SH-SY5Y (cell line): Measurements from ENCODE around the gene SHF.

Source experiments
- GATA2 ChIP-seq: IDR thresholded peaks from 2 replicates; pipeline ENCODE4 v1.6.1; 2011; ENCODE audit warnings: mild to moderate bottlenecking, low read depth, low read length
- GATA3 ChIP-seq: IDR thresholded peaks from 2 replicates; pipeline ENCODE4 v1.6.1; 2011; ENCODE audit warnings: low read depth, mild to moderate bottlenecking, low read length, moderate library complexity

DNA sequence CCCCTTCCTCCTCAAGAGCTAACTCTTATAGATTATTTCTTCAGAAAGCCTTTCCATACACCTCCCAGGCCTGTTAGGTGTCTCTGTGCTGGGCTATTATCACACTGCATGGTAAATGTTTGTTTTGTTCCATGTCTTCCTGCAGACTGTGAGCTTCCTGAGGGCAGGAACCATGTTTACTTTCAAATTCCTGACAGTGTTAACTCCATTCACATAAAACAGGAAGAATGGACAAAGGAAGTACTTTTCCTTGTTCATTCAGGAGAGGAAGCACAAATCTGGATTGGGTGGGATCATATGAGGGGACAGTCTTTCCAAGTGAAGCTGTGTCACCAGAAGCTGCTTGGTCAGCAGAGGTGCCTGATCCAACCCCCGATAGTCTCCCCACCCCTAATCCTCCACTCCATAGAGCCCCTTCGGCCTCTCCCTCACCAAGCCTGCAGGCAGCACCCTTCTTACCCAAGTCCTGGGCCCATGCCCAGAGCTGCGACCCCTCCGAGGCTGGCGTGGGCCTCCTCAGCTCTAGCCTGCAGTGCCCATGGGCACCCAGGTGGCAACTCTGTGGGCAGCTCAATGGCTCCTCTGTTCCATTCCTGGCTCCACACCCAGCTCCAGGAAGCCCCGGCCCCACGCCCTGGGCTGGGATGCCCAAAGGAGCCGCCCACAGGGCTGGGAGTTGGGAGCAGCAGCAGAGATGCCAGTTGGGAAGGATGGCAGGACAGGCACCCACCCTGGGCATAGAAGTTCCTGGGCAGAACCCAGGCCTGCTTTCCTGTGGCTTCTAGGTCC, 6.9 kb downstream of the SHF start:
- no peak for TF ChIP-seq GATA2
- TF ChIP-seq GATA3, result no peak
